ENCODE results near the gene CT45A10.
"Not testable (repeated sequence)": the region's sequence is repeated elsewhere in the genome, so short reads cannot be mapped to it uniquely, and the experiment has no call there.

The CT45A10 gene, protein sequence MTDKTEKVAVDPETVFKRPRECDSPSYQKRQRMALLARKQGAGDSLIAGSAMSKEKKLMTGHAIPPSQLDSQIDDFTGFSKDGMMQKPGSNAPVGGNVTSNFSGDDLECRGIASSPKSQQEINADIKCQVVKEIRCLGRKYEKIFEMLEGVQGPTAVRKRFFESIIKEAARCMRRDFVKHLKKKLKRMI

DNA sequence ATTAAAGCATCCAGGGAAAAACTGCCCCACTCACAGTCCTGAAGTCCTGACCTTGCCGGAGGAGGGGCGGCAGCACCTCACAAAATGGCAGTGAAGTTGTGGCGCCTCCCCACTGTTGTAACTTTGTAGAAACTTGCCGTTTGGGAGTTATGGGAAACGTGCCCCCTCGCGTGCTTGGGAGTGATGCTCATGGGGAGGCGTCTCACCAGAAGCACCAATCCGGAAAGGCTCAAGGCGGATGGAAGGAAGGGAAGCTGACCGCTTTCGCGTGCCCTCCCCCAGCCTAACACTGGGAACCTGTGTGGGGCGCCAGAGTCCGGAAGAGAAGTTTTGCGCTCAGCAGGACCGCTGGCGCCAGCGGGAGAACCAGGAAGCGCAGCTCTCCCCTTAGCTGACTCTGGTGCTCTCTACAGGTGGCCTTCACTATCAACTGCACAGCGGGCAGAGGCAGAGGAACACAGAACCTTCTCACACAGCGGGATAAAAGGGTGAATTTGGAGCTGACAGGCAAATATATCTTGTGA, at the start of gene CT45A10, which contains the start of gene SAGE1:
TSS of gene CT45A10 (minus strand) at position 151 of the 524 bp plus-strand sequence. CDS start 8,100 bp downstream, outside the sequence.
TSS of gene SAGE1 (plus strand) at position 423 of the 524 bp plus-strand sequence. CDS start 2,527 bp downstream, outside the sequence.
- TF ChIP-seq, protein P1, sequence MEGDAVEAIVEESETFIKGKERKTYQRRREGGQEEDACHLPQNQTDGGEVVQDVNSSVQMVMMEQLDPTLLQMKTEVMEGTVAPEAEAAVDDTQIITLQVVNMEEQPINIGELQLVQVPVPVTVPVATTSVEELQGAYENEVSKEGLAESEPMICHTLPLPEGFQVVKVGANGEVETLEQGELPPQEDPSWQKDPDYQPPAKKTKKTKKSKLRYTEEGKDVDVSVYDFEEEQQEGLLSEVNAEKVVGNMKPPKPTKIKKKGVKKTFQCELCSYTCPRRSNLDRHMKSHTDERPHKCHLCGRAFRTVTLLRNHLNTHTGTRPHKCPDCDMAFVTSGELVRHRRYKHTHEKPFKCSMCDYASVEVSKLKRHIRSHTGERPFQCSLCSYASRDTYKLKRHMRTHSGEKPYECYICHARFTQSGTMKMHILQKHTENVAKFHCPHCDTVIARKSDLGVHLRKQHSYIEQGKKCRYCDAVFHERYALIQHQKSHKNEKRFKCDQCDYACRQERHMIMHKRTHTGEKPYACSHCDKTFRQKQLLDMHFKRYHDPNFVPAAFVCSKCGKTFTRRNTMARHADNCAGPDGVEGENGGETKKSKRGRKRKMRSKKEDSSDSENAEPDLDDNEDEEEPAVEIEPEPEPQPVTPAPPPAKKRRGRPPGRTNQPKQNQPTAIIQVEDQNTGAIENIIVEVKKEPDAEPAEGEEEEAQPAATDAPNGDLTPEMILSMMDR (IDR thresholded peaks at IDR 0.05; ENCODE audit: borderline replicate concordance, control extremely low read depth, extremely low read depth, insufficient read depth, missing control alignments) = no peak
- DNase-seq (ENCODE audit: low spot score) = no peak
- in situ Hi-C loops (cut with MboI; ENCODE audit: low sequenced_read_pairs, unreplicated experiment) = no loop called here

DNA sequence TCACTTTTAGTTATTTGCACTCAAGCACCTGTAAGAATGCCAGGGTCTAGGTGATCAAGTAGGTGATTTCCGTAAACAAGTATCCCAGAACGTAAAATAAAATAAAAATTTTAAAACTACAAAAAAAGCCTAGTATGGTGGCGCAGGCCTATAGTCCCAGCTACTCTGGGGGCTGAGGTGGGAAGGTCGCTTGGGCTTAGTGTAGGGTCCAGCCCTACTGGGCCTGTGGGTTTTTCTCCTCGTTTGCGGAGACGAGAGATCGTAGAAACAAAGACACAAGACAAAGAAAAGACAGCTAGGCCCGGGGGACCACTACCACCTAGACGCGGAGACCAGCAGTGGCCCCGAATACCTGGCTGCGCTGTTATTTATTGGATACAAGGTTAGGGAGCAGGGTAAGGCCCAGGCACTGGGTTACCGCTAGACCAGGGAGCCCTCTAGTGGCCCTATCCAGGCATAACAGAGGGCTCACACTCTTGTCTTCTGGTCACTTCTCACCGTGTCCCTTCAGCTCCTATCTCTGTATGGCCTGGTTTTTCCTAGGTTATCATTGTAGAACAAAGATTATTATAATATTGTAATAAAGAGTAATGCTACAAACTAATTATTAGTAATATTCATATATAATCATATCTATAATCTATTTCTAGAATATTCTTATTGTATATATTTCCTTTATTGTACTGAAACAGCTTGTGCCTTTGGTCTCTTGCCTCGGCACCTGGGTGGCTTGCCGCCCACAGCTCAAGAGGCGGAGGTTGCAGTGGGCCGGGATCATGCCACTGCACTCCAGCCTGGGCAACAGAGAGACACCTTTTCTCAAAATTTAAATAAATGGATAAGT, 38.6 kb upstream of the CT45A10 start:
- in situ Hi-C loops (cut with MboI; ENCODE audit: low sequenced_read_pairs, unreplicated experiment) = no loop called here
- peak; percentile 23 for DNase-seq (ENCODE audit: low spot score)
- TF ChIP-seq, protein P1 (IDR thresholded peaks at IDR 0.05; ENCODE audit: borderline replicate concordance, control extremely low read depth, extremely low read depth, insufficient read depth, missing control alignments) = peak; percentile 69

DNA sequence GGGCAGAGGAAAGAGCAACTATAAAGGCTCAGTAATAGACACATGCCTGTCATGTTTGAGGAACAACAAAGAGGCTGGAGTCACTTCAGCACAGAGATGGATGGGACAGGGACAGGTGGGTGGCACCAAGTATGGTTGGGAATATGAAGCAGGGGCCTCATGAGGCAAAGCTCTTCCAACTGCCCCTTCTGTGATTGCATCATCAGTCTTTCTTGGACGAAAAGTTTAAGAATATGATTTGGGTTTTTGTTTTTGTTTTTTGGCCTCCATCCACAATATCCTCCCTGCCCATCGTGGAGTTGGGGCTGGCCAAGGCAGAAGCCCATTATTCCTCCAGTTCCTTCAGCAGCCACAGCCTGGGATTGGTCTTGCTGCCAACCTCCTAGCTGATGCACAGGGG, 34.7 kb upstream of the CT45A10 start:
- TF ChIP-seq, protein P1 (IDR thresholded peaks at IDR 0.05; ENCODE audit: borderline replicate concordance, control extremely low read depth, extremely low read depth, insufficient read depth, missing control alignments) = no peak
- DNase-seq (ENCODE audit: low spot score) = no peak
- in situ Hi-C loops (cut with MboI; ENCODE audit: low sequenced_read_pairs, unreplicated experiment) = no loop called here

DNA sequence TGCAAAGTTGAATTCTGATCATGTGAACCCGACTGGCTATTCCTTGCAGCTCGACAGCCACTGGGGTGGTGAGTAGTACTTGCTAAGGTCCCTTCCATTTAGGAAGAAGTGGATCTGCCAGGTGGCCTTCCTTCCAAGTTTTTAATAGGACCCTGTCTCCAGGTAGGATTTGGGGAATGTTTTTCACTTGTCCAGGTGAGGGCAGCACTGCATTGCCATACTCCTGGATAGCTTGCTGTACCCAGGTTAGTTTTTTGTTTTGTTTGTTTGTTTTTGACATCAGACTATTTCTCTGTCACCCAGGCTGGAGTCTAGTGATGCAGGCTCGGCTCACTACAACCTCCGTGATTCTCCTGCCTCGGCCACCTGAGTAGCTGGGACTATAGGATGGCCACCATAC, 30.1 kb upstream of the CT45A10 start:
- TF ChIP-seq, protein P1 (IDR thresholded peaks at IDR 0.05; ENCODE audit: borderline replicate concordance, control extremely low read depth, extremely low read depth, insufficient read depth, missing control alignments) = peak; percentile 4
- no peak for DNase-seq (ENCODE audit: low spot score)
- in situ Hi-C loops (cut with MboI; ENCODE audit: low sequenced_read_pairs, unreplicated experiment) = no loop called here

DNA sequence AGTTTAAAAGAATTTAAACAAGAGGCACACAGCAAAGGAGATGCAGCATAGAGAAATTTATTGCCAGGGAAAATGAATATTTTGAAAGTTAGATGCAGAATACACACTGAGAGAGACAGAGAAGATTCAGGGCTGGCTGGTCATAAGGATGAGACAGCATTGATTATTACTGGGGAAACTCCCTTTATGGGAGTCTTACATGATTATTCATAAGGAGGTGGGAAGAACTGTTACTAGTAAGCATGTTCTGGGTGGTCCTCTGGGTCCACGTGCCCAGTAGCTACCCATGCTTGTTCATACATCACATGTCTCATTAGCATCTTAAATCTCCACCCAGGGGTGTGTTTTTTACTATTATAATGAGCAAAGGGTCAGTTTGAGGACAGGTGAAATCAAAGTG, 27.3 kb upstream of the CT45A10 start:
- in situ Hi-C loops (cut with MboI; ENCODE audit: low sequenced_read_pairs, unreplicated experiment); DNase-seq (ENCODE audit: low spot score): not testable (repeated sequence)

DNA sequence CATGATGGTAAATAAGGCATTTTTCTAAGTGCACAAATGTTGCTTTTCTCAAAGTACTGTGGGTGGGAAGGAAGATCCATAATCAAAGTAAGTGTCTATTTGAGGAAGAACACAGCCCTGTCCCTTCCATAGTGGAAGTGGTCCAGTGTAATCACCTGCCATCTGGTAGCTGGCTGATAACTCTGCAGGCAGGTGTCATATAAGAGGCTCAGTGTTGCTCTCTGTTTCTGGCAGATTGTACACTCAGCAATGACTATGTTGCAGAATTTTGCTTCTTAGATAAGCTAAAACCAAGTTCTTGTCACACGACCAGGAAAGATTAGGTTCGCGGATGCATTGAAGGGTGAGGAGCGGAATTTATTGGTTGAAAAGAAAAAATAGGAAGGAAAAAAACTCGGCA, 21.2 kb upstream of the CT45A10 start:
- DNase-seq (ENCODE audit: low spot score) = no peak
- TF ChIP-seq, protein P1 (IDR thresholded peaks at IDR 0.05; ENCODE audit: borderline replicate concordance, control extremely low read depth, extremely low read depth, insufficient read depth, missing control alignments) = no peak
- in situ Hi-C loops (cut with MboI; ENCODE audit: low sequenced_read_pairs, unreplicated experiment) = no loop called here

DNA sequence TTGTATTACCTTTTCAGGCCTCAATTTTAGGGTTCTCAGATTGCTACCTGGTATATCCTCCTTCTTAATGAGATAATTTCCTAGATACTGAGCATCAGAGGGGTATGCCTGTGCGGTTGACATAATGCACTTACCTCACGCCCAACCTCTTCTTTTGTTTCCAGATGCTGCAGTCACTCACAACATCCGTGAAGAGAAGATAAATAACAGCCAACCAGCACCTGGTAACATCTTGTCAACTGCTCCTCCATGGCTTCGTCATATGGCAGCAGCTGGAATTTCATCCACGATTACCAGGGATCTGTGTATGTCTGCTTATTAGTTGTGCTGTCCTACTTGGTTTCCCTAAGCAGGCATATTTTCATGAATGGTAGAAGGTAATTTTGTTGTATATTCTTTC, 17.0 kb upstream of the CT45A10 start:
- no peak for DNase-seq (ENCODE audit: low spot score)
- TF ChIP-seq, protein P1 (IDR thresholded peaks at IDR 0.05; ENCODE audit: borderline replicate concordance, control extremely low read depth, extremely low read depth, insufficient read depth, missing control alignments) = no peak
- in situ Hi-C loops (cut with MboI; ENCODE audit: low sequenced_read_pairs, unreplicated experiment) = no loop called here
